HFFc6 (cell line): ENCODE data around the gene TRPC4. TPM values are rescaled to one million over a fixed set of nuclear protein-coding genes. Genes with fewer than 3 reads are reported as not detected.
A peak's percentile ranks its signal among the peaks of the same experiment; 100 is the strongest.

ENCODE experiments used
- DNase-seq: peaks from one replicate; pipeline ENCODE4 v3.0.0-alpha.2; 2018
- H3K27ac Mint-ChIP-seq: 2 replicates; pipeline ENCODE4 v1.8.0; 2020; ENCODE audit warnings: mild to moderate bottlenecking, mixed read lengths
- H3K27me3 Mint-ChIP-seq: 2 replicates; pipeline ENCODE4 v1.8.0; 2021; ENCODE audit warnings: mild to moderate bottlenecking, moderate library complexity, mixed read lengths; ENCODE audit not compliant: insufficient read depth
- H3K36me3 Mint-ChIP-seq: 2 replicates; pipeline ENCODE4 v1.8.0; 2021; ENCODE audit warnings: low read depth, mixed read lengths
- H3K4me1 Mint-ChIP-seq: 2 replicates; pipeline ENCODE4 v1.8.0; 2020; ENCODE audit warnings: low read depth, mixed read lengths
- H3K4me3 Mint-ChIP-seq: 2 replicates; pipeline ENCODE4 v1.8.0; 2020; ENCODE audit warnings: mild to moderate bottlenecking, moderate library complexity, mixed read lengths
- H3K9me3 Mint-ChIP-seq: 2 replicates; pipeline ENCODE4 v1.8.0; 2020; ENCODE audit warnings: mild to moderate bottlenecking, mixed read lengths
- total RNA-seq, 6 experiments: library from RNA; stranded (reverse); fragmentation: NEBNext Ultra II Directional; extraction: Animal tissue kit (Norgen Biotek cat#: 25700); gene quantifications; 2 replicates in 1 of 6; 3 replicates in 5 of 6; pipeline ENCODE4 v1.2.3, GENCODE V29; 2021
- TF ChIP-seq, protein P1 (sequence below): fragments of 200-600 bp; sonication (generic); IDR thresholded peaks from 2 replicates; pipeline ENCODE4 v1.5.0; 2021; ENCODE audit warnings: antibody characterized with exemption, mild to moderate bottlenecking

The TRPC4 gene
- total RNA-seq, 6 experiments from 2014 or later = 14.3 to 17.5 (median 15.4) TPM

DNA sequence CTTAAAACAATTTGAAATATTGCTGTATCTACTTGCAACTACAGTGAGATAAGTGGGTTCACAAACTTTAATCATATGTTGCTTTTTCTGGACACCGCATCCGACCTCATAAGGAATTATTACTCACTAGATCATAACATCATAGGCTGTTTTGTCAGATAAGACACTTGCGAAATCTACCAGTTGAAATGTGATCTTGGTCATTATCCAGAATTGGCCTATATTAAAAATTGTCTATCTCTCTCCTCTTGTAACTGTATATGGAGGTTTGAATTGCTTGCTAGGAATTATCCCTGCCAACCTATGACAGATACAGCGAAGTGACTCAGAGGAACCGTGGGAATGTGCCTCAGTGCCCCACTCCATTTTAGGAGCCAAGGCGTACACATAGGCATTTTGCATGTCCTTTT is 154.0 kb downstream of the TRPC4 start:
- DNase-seq = peak; percentile 65
- Mint-ChIP-seq H3K27ac (peak overlapping the region; percentile 79), H3K4me1 (peaks cover 63% of the 10 kb centered on the region), H3K27me3 (no peaks in the 10 kb centered on the region; the same call in 1 of the 2 replicates), H3K4me3 (peak overlapping the region; percentile 33), H3K9me3 (peaks cover 5% of the 10 kb centered on the region; the same call in 1 of the 2 replicates), H3K36me3 (peaks cover 45% of the 10 kb centered on the region)
- TF ChIP-seq, protein P1, sequence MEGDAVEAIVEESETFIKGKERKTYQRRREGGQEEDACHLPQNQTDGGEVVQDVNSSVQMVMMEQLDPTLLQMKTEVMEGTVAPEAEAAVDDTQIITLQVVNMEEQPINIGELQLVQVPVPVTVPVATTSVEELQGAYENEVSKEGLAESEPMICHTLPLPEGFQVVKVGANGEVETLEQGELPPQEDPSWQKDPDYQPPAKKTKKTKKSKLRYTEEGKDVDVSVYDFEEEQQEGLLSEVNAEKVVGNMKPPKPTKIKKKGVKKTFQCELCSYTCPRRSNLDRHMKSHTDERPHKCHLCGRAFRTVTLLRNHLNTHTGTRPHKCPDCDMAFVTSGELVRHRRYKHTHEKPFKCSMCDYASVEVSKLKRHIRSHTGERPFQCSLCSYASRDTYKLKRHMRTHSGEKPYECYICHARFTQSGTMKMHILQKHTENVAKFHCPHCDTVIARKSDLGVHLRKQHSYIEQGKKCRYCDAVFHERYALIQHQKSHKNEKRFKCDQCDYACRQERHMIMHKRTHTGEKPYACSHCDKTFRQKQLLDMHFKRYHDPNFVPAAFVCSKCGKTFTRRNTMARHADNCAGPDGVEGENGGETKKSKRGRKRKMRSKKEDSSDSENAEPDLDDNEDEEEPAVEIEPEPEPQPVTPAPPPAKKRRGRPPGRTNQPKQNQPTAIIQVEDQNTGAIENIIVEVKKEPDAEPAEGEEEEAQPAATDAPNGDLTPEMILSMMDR = no peak

DNA sequence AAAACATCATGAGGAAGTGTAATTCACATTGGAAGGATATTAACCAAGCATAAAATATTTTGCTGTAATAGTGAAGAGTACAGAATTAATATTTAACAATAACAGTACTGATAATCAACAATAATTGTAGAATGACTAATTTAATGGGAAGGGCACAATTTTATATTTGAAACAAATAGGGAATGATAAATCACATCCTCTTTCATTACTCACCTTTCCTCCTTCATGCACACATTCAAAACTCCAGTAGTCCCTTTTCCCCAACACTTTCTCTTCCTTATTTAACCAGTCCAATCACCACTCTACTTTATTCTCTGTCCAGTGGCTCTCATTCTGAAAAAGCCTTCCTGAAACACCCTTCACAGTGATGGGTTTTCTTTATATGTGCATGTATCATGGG is 160.3 kb downstream of the TRPC4 start:
- peaks cover 51% of the 10 kb centered on the region for H3K4me1 Mint-ChIP-seq
- no peak for DNase-seq
- no peaks in the 10 kb centered on the region; the same call in 1 of the 2 replicates for H3K9me3 Mint-ChIP-seq
- peak overlapping the region; percentile 9; the same call in 1 of the 2 replicates for H3K27ac Mint-ChIP-seq
- H3K36me3 Mint-ChIP-seq = peaks cover 35% of the 10 kb centered on the region
- H3K4me3 Mint-ChIP-seq = no peak overlapping the region
- H3K27me3 Mint-ChIP-seq = no peaks in the 10 kb centered on the region; the same call in 1 of the 2 replicates
- TF ChIP-seq, protein P1 = no peak

DNA sequence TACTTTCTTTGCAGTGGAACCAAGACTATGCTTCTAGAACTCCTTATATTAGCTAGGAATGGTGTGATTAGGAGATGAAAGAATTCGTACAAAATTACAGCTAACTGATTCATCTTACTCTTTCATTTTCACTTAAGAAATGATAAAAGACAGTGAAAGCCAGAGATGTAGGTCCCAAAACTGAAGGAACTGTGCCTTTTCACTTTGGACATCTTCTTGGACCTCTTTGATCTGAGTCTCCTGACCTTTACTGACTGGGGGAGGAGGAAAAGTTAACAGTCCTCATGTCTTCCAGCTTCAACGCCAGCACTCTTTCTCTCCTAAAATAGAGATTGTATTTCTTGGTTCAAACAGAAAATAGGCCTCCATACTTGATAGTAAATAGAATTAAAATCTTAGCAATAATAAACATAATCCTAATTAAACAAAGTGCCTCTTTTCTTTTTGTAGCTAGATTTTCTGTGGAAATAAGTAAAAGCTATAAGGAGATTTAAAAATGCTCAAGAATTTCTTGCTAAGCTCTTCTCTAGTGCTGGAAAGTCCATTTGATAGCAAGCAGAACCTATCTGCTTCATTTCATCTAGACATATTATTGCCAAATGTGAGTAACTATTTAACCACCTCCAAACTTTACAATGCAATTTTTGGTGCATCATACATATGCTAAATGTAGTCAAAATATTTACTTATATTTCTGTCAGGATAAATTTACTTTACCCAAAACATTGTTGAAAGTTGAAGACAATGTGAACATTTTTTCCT is 161.7 kb downstream of the TRPC4 start:
- DNase-seq = no peak
- peaks cover 49% of the 10 kb centered on the region for H3K4me1 Mint-ChIP-seq
- H3K9me3 Mint-ChIP-seq = no peaks in the 10 kb centered on the region; the same call in 1 of the 2 replicates
- TF ChIP-seq, protein P1 = no peak
- no peak overlapping the region; the same call in 1 of the 2 replicates for H3K27ac Mint-ChIP-seq
- no peak overlapping the region for H3K4me3 Mint-ChIP-seq
- H3K27me3 Mint-ChIP-seq = no peaks in the 10 kb centered on the region; the same call in 1 of the 2 replicates
- peaks cover 34% of the 10 kb centered on the region for H3K36me3 Mint-ChIP-seq

DNA sequence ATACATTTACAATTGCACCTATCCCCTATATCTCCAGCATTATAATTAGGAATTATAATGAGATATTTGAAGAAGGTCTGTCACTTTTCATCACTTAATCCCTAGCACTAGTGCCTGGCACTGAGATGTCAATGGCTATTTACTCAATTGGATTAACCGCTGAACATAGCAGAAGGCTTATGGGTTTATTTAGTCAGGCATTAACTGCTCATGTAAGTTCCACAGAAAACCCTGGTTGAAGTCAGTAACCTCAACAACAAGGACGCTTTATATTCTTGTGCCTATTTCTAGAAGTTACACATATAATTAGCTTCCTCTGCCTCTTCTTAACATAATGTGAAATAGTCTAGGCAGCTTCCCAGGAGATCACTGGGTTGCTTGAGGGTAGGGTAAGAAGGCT is 163.5 kb downstream of the TRPC4 start:
- no peak overlapping the region for H3K27ac Mint-ChIP-seq

DNA sequence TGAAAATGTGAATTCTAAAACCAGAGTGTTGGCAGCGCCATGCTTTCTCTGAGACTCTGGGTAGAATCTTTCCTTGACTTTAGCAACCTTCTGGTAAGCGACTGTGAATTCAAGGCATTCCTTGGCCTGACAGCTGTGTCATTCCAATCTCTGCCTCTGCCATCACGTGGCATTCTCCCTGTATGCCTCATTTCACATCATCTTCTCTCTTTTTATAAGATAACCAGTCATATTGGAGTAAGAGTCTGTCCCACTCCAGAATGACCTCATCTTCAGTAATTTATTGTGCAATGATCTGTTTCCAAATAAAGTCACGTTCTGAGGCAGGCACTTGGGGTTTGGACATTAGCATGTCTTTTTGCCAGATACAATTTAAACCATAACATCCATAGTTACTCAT is 167.6 kb downstream of the TRPC4 start:
- peak overlapping the region; percentile 95 for H3K27ac Mint-ChIP-seq
- TF ChIP-seq, protein P1 = no peak
- peak; percentile 98 for DNase-seq
- H3K36me3 Mint-ChIP-seq = peaks cover 31% of the 10 kb centered on the region
- peak overlapping the region; percentile 71 for H3K4me3 Mint-ChIP-seq
- no peaks in the 10 kb centered on the region; the same call in 1 of the 2 replicates for H3K27me3 Mint-ChIP-seq
- H3K9me3 Mint-ChIP-seq = no peaks in the 10 kb centered on the region; the same call in 1 of the 2 replicates
- H3K4me1 Mint-ChIP-seq = peaks cover 55% of the 10 kb centered on the region

More for the DNA sequence above, 163.5 kb downstream of the TRPC4 start:
- no peak overlapping the region for H3K4me3 Mint-ChIP-seq
- H3K36me3 Mint-ChIP-seq = peaks cover 34% of the 10 kb centered on the region
- DNase-seq = no peak
- TF ChIP-seq, protein P1 = no peak
- peaks cover 68% of the 10 kb centered on the region for H3K4me1 Mint-ChIP-seq
- H3K9me3 Mint-ChIP-seq = no peaks in the 10 kb centered on the region; the same call in 1 of the 2 replicates
- no peaks in the 10 kb centered on the region; the same call in 1 of the 2 replicates for H3K27me3 Mint-ChIP-seq
